Stimulated activated CD4-positive, alpha-beta T cell treated with anti-CD3 and anti-CD28 coated beads, Interleukin-4, amount 100 ng/mL, for 48 hours (primary cell): ENCODE measurements around the gene PAX8.

Experiments used
- DNase-seq, 2 donors: peaks; one replicate each; pipeline ENCODE4 v3.0.0-alpha.2; 2020; ENCODE audit warnings: low read depth in 2 of 2

Gene PAX8

DNA sequence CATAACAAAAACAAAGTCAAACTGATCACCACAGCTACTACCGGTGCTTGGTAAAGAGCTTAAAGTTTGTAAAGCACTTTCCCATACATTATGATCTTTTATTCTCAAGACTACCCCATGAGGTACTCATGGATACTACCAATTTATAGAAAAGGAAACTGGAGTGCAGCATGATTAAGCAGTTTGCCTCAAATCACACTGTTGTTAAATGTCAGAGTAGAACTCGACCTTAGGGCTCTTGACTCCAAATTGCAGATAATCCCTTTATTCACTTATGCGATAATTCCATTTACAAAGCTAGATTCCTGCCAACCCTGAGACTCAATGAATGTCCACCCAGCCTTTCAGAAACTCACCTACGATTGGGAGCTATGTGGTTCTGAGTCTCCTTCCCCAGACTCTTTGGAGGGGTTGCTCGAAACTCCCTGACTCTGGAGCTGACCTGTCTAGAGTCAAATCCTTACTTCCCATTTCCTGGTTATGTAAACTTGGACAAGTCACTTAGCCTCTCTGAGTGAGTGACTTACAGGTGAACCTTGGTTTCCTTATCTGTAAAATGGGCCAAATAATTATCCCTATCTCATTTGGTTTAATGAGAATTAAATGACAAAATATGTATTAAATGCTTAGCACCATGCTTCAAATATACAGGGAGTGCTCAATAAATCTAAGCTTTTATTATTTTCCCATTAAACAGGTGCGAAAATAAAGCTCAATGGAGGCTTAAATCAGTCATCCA lies 57.6 kb downstream of the PAX8 start:
- no peak for DNase-seq

DNA sequence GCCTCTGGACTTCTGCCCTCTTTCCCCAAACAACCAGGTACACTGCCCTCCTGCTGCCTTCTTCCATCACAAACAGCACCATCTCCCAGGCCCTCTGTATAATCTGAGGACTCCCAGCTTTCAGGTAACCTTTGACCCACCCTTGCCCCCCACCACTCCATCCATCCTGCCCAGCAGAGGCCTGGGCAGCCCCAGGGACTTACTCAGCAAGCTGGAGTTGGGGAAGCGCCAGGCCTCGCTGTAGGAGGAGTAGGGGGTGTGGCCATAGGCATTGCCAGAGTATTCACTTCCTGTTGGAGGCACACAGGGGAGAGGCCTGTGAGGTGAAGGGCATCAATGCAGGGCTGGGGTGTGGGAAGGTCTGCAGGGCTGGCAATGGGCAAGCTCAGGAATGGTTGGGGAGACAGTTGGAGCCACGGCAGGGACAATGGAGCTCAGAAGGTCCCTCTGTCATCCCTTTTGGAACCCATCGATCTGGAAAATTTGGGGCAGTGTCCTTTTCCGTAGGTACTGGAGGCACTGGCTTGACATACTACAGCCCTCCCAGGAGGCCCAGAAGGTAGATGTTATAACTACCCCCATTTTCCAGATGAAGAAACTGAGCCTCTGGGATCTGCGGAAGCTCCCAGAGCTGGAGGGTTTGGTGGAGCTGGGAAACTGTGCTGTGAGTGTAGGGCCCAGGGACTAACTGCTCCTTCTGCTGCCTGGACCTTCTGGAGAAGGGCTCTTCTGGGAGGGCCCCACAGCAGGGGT lies 58.7 kb downstream of the PAX8 start:
- DNase-seq, result no peak

DNA sequence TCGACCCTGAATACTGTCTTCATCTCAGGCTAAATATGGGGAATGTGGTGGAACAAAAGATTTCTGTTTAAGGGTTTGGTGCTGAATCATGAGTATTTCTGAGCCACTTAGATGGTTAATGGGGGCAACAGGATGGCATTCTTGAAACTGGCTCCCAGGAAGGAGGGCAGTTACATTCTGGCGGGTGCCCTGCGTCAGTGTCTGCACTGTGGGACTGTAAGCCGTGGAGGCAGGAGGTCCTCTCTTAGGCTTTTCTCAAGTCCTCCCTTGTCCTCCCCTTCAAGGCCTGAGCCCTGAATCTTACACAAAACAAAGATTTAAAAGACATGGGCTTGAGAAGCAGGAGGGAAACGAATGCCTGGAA lies 59.2 kb downstream of the PAX8 start:
- no peak for DNase-seq

DNA sequence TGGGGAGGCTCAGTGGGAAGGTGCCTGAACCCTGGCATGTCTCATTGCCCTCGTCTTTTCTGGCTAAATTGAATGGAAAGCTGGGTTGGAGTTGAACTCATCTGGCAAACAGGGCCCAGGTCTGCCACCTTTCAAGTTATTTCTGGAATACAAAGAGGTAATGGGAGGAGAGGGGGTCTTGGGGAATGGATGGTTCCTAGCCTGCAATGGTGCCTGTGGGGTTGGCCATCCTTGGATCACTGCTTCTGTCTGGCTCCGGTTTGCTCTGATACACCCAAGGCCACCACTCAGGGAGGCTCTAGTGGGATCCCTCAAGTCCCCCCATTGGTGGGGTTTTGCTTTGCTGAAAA lies 59.7 kb downstream of the PAX8 start:
- DNase-seq, result no peak

DNA sequence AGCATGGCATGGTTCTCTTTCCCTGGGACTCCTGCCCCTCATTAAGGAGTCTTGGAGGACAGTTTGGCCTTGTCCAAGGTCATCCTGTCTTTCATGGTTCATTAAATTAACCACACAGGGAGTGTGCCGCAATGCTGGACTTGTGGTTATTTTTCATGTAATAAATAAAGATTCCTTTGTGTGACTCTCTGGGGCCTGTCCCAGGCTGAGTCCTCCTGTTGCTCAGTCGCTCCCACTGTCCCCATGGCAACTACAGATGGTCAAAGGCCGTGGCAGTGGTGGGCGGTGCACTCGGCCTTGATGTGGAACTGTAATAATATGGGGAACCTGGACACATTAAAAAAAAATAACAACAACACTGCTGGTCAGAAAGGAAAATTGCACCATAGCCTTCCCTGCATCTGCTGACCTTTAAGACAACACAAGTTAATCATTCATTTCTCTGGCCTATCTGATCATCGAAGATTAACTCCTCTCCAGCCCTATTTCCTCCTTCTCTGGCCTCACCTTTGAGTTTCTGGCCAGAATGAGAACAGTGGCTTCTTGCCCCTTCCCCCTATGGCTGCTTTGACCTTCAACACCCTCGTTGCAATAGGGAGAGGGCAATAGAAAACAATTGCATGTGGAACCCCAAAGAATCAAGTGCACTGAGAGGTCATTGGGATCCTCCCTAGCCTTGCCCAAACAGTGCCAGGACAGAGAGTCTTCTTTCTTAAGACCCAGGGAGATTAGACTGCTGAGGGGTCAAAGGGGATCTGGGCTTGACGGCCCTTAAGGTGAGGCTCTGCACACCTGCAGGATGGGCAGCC lies 60.2 kb downstream of the PAX8 start:
- no peak for DNase-seq

DNA sequence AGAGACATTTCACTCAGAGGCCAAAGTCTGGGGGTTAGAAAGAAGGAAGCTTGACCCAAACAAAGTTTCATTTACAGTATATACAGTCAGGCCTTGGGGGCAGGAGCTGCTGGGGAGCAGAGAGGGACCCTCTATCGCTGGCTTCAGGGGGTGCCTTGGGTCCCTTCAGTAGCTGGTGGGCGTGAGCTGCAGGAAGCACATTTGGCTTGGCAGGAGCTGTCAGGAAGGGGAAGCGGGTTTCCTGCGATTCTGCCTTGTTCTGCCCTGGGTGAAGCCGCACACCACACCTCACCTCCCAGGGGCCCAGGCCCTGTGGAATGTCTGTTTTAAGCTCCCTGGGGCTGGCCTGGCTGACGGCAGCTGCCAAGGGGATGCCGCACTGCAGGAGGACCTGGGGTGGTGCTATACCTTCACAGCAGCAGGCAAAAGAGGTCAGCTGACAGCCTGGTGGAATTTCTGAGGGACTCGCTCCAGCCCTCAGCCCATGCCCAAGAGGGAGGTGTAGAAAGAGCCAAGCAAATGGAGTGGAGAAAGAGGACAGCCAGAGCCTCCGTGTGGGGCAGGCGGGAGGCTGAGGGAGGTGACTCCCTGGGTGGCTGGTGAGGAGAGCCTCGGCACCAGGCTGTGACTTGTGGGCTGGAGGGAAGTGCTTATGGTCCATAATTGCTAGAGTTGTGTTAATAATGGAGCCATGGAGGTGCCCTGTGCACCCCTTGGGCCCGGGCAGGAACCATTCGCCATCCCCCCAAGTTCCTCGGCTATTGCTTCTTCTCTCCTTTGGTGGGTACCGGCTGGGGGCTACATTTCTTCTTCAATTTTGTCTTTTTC lies 61.1 kb downstream of the PAX8 start:
- DNase-seq, result no peak

DNA sequence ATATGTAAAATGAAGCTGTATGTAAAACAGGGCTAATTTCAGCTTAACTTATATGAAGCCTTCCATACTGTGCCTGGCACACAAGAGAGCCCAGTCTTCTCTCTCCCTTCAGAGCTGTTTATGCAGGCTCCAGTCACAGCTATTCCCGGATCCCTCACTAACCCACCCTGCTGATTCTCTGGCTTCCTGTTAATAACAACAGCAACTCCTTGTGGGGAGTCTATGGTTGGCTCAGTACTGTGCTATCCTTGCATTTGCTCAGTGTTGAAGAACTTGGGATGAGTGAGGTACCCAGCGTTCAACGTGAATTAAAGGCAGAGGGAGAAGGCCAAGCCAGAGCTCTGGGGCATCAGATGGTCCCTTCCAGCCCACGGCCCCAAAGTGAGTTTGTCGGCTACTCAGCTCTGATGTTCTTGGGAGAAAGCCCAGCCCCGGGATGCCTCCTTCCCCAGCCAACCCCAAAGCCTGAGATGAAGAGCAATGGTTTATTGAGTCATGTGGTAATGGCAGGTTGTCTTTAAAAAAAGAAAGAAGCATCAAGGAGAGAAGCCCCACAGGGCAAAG lies 61.7 kb downstream of the PAX8 start:
- no peak for DNase-seq

DNA sequence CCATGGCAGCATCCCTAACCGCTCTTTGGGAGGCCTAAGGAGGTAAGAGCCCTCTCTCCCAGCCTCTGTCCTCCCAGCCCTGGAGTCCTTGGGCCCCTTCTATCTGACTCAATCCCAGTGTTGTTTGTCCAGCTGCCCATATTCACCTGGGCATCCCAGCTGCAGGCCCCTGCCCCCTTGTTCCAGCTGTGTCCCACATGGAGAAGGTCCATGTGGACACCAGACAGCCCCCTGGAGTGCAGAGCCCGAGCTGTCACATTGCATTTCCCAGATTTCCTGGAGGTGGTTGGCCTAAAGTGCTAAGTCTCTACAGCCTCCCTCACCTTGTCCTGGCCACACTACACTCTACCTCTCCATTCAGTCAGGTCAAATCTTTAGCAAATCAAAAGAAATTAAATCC lies 62.4 kb downstream of the PAX8 start:
- no peak for DNase-seq

DNA sequence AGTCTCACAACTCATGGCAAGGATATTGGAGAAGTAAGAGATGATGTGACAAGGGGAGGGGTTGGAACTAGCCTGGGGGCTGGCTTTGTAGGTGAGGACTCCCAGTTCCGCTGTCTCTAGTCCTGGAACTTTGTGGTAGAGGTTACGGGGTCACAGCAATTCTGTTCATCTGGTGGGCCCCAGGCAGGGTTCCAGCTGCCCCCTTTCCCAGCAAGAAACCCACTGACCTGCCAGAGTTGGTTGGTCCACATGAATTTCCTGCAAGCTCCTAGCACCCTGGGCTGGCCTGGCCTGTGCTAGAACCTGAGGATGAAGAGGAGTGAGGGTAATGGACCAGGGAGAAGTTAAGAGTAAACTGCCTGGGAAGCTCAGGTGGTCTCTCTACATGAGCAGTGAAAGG lies 63.7 kb downstream of the PAX8 start:
- no peak for DNase-seq

DNA sequence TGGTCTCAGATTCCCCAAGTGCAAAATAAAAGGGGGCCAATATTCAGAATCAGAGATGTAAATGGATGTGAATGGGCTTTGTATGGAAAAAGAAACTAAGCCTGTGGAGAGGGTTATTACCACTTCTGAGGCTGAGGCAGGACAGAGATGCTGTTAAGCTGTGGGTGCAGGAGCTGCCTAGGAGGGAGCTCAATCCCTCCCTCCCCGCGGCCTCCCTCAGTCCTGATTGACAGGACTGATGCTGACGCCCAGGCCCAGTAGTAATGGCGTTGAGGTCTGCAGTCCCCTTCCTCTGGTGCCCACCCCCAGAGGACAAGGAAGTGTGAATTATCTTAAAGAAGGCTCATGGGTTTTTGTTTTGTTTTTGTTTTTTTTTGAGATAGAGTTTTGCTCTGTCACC lies 64.6 kb downstream of the PAX8 start:
- DNase-seq, result no peak

DNA sequence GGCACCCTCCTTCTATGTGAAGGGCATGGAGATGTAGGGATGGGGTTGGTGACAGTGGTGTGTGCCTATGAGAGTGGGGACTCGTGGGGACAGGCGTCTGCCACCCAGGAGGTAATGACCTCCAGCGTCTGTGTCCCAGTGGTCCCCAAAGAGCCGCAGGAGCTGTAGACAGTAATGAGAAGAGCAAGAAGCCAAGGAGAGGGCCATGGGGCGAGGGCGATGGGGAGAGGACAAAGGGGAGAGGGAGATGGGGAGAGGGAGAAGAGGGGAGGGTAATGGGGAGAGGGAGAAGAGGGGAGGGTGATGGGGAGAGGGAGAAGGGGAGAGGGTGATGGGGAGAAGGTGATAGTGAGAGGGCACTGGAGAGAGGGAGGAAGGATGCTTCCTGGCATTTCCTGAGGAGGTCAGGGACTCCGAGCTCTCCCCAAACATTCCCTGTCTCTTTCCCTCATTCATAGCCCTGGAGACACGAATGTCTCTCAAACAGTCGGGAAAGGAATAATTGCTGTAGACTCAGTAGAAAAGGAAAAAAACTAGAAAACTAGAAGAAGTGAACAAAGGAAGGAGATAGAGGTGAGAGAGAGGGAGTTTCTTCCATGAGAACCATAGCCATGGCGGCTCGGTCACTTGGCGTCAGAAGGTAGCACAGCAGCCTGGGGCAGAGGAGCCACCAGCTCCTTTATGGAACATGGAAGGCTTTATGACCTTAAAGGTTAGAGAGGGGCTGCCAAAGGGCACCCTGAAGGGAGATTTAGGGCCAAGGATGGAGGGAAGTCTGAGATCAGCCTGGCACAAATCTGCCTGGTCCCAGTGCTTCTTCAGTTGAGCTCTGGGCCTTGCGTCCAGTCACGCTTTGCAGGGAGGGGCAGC lies 65.4 kb downstream of the PAX8 start:
- no peak for DNase-seq

DNA sequence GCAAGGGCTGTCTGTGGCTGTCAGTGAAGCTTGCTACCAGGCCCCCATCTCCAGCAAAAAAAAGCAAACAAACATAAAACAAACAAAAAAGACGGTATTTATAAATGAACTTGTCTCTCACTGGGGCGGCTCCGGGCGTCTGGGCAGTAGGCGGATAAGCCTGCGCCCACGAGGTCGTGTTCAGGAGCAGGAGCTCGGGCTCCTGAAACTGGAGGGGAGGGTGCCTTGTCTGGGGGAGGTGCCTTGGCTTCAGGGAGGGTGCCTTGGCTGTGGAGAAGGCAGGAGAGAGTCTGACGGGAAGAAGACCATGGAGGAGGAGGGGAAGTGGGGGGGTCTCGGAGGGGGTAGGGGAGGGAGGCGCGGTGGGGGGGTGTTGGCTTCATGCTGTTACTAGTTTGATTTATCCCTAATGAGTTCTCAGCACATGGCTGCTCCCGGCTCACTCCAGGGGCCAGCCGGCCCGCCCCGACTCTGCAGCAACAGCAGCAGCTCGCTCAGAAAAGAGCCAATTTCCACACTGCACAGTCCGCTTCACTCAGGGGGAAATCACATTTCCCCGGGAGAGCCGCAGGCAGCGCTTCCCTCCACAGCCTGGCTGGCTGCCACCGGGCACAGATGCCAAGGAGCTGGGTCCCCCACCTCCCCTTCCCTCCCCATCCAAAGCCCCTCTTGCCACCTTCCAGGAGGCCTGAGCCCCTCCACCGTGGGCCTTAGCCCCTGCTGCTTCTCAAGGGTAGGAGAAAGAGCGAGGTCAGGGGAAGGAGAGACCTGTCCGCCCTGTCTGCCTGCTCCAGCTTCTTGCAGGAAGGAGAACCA lies 66.3 kb downstream of the PAX8 start:
- DNase-seq, result no peak

DNA sequence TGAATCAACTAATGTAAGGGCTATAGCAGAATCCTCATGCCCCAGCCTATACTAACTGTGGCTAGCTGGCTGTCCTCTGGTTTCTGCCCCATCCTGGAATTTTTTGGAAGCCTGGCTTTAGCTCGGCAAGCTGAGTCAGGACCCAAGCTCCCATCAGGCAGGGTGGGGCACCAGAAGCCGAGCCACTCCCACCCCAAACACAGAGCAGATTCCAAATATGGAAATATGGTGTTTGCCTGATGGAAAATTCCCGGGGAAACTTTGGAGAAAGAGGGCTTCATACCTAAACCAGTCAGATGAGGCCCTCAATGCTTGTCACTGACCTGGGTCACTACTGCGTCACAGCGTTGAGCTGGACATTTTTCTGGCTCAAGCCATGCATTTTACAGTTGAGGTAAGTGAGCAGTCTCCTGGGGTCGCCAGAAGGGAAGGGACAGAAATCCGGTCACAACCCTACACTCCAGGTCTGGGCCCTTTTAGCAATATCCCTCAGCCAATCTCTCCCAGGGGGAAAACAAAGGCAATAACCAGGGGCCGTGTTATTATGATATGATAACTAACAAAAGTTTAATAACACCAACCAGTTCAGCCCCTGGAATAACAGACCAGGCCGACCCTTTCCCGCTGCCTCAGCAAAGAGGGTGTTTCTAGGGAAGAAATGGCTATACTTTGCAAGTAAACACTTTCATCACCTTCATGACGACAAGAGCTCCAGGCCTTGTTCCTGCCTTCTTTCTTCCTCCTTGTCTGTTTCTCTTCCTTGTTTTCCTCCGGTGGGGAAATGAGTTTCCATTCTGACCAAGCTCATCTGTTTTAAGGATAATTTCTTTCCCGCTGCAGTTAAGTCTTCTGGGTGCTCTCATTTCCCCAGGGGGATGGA lies 67.3 kb downstream of the PAX8 start:
- no peak for DNase-seq

DNA sequence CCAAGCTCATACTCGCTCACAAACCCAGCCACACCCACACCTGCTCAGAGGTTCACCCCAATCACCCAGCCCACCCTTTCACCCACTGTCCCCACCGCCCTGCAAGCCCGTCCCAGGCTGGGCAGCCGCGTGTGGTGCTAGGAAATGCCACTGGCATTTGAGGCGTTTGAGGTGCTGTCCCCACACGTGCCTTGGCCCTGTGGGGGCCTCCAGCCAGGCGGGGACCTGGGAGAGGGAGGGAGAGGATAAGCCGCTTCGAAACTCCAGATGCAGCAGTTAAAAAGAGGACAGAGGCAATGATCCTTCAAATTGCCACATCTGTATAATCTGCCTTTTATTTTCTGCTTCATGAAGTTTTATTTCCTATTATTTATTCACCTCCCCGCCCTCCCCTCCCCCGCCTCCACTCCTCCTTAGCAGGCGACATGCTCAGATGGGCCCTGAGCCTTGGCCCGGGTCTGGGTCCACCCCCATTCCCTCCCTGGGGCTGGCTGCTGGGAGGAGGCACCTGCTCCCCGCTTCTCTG lies 69.0 kb downstream of the PAX8 start:
- DNase-seq, result no peak

DNA sequence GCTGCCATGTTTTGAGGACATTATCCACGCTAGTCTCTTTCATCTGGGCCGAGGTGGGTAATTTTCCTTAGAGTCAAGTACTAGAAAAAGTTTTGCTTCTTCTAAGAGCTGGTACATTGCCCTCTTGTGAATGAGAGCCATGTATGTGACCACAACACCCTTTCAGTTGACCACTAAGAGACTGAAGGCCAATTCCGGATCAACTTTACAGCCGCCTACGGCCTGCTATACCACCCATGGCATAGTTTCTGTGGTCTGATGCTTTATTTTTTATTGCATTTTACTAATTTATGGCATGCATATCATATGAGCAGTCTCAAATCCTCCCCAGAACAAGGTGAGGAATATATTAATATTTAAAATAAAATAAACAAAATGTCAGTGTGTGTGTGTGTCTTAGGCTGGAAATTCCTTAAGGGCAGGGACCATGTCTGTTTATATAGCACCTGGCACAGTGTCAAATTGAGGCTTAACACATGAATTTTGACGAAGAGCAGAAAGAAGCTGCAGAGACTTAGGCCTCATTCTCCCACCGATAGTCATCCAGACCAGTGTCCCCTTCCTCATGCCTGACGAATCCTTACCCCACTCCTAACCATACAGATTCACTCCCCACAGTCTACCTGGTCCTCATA lies 69.6 kb downstream of the PAX8 start:
- DNase-seq, result no peak

DNA sequence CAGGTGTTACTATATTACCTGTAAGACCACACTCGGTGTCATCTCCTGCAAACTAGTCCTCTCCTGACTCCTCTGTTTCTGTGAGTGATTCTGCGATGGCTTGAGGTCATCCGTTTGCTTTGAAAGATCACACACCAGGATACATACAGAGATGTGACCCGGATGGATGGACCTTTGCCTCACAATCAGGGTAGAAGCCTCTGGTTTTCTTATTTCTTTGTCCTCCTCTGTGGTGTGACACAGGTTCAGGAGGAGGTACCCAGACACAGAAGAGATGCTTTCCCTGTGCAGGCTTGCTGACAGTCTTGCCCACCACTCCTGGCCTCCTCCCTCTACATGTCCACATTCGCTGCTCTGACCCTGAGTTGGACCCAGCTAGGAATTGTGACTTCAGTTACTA lies 70.3 kb downstream of the PAX8 start:
- no peak for DNase-seq

DNA sequence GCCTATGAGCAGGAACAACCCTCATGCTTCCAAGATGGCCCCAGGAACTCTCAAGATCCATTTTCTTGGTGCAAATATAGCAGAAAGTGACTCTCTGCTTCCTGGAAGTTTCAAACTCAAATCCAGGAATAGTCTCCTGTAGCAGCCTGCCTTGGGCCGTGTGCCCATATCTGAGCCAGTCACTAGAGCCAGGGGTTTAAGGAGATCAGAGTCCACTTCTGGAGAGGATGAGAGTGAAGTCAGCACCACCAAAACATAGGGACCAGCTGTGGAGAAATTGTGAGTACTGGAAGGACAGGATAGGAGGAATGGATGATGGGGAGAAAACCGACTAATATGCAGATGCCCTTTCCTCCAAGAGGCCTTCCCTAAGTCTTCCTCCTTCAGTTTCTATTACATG lies 71.7 kb downstream of the PAX8 start:
- DNase-seq, result no peak

DNA sequence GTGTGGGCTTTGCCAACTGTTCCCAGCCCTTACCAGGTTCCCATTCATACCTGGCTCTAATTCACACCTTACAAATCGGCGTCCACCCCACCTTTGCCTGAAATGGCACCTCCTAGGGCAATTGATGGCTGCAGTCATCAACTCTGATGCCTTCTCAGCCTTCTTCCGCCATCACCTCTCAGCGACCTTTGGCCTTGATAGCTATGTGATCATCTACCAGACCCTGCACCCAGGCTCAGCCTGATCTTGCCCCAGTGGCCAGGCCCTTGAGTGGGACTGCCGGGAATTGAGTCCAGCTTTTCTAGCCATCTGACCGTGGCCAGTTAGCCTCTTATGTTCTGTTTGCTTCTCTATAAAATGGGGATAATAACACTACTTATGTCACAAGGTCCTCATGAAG lies 72.5 kb downstream of the PAX8 start:
- DNase-seq, result no peak
